SK-N-MC (cell line): Measurements from ENCODE around the gene NDUFA6.

Experiments
- EZH2 ChIP-seq: fragments of 200-600 bp; sonication (generic); IDR thresholded peaks from one replicate; pipeline ENCODE4 v1.6.1; 2017; ENCODE audit warnings: antibody characterized with exemption
- FOXP2 ChIP-seq: optimal IDR thresholded peaks from 2 replicates; pipeline ENCODE3; 2011; ENCODE audit warnings: mild to moderate bottlenecking, moderate library complexity; ENCODE audit not compliant: insufficient read depth; ENCODE audit errors: extremely low read length, control extremely low read depth
- POLR2AphosphoS5 ChIP-seq: IDR thresholded peaks from 2 replicates; pipeline ENCODE4 v1.6.1; 2012; ENCODE audit warnings: mild to moderate bottlenecking, low read depth, low read length, borderline replicate concordance

GRCh38 chr22:42114721-42115120 is 24.1 kb upstream of the NDUFA6 start:
- TF ChIP-seq POLR2AphosphoS5 (no peak), EZH2 (no peak), FOXP2 (no peak)
